LNCaP clone FGC (cell line): ENCODE measurements around the gene CYP4B1.
"Not testable (repeated sequence)": the region's sequence is repeated elsewhere in the genome, so short reads cannot be mapped to it uniquely, and the experiment has no call there.

Source experiments
- DNase-seq: peaks from one replicate; pipeline ENCODE4 v3.0.0-alpha.2; 2011; ENCODE audit warnings: low read depth
- H3K4me3 ChIP-seq: 2 replicates; pipeline ENCODE4 v1.5.1; 2011; ENCODE audit warnings: mild to moderate bottlenecking, low read depth, low read length, control low read depth
- CTCF ChIP-seq: IDR thresholded peaks from 2 replicates; pipeline ENCODE4 v1.5.1; 2012; ENCODE audit warnings: mild to moderate bottlenecking; ENCODE audit not compliant: control insufficient read depth, insufficient read depth; ENCODE audit errors: extremely low read depth

CYP4B1 gene

GRCh38 chr1:46798810-46799209 lies at the start of gene CYP4B1:
TSS of gene CYP4B1 (plus strand) at chr1:46799046. CDS start at chr1:46799082, 36 bp downstream.
- peak; percentile 65 for DNase-seq
- no peak for TF ChIP-seq CTCF
- no peak within 1 kb of the TSS for H3K4me3 ChIP-seq

- no peak for DNase-seq
- no peak overlapping the region for H3K4me3 ChIP-seq
- TF ChIP-seq CTCF, result no peak
These were observed 49.4 kb upstream of the CYP4B1 start for GRCh38 chr1:46749404-46749803.

- TF ChIP-seq CTCF, result no peak
- no peak for DNase-seq
- H3K4me3 ChIP-seq, result no peak overlapping the region
These were observed 48.9 kb upstream of the CYP4B1 start for GRCh38 chr1:46749921-46750404.

GRCh38 chr1:46753985-46754384 lies 44.9 kb upstream of the CYP4B1 start:
- no peak for DNase-seq
- no peak overlapping the region for H3K4me3 ChIP-seq
- TF ChIP-seq CTCF, result no peak

- H3K4me3 ChIP-seq, DNase-seq: not testable (repeated sequence)
These were observed 44.1 kb upstream of the CYP4B1 start for GRCh38 chr1:46754707-46755106.

GRCh38 chr1:46755121-46755520 lies 43.7 kb upstream of the CYP4B1 start:
- no peak for TF ChIP-seq CTCF
- no peak for DNase-seq
- H3K4me3 ChIP-seq, result no peak overlapping the region

- peak overlapping the region; percentile 8; the same call in 1 of the 2 replicates for H3K4me3 ChIP-seq
- peak; percentile 58 for DNase-seq
- TF ChIP-seq CTCF, result peak; percentile 1; the same call in 1 of the 2 replicates
These were observed 41.4 kb upstream of the CYP4B1 start for GRCh38 chr1:46757247-46757955.
